Caco-2 (cell line): ENCODE data around the gene ZNF428. TPM values are rescaled to one million over a fixed set of nuclear protein-coding genes. Genes with fewer than 3 reads are reported as not detected.

Experiments
- BruUV-seq: library from RNA; stranded (reverse); fragments of 400-500 nt; replicated peaks from 2 replicates; lab custom pipeline; 2021; lab: Mats Ljungman, UMichigan
- CTCF ChIA-PET: fragments of 300-600 bp; sonication (Branson Sonifier 250); formaldehyde crosslinking; loops from one replicate; lab custom pipeline; 2022; ENCODE audit warnings: antibody characterized with exemption; lab: Charles Lee
- POLR2A ChIA-PET: fragments of 300-600 bp; sonication (Branson Sonifier 250); formaldehyde crosslinking; loops from one replicate; lab custom pipeline; 2022; ENCODE audit warnings: antibody characterized with exemption; lab: Charles Lee
- DNase-seq, 2 experiments: peaks; one replicate each; pipeline versions ENCODE4 v3.0.0 to v3.0.0-alpha.2; 2020 to 2022
- H3K27me3 ChIP-seq: replicated peaks from 2 replicates; pipeline ENCODE4 v1.6.0; 2011; ENCODE audit warnings: low read length; ENCODE audit not compliant: control insufficient read depth, insufficient read depth
- H3K36me3 ChIP-seq: 2 replicates; pipeline ENCODE4 v1.5.1; 2011; ENCODE audit warnings: low read length; ENCODE audit not compliant: control insufficient read depth, insufficient read depth
- H3K4me1 ChIP-seq: fragments of 250-450 bp; sonication (Bioruptor Pico); 2 replicates; pipeline ENCODE4 v1.5.1; 2020; ENCODE audit warnings: mild to moderate bottlenecking
- H3K4me3 ChIP-seq: 2 replicates; pipeline ENCODE4 v1.5.1; 2011; ENCODE audit warnings: low read depth, mild to moderate bottlenecking, control low read depth, low read length
- H3K9me3 ChIP-seq: fragments of 250-450 bp; sonication (Bioruptor Pico); 2 replicates; pipeline ENCODE4 v1.5.1; 2020; ENCODE audit warnings: mild to moderate bottlenecking, moderate library complexity
- H3K27ac Mint-ChIP-seq: one replicate; pipeline ENCODE4 v1.8.0; 2022; ENCODE audit warnings: mixed read lengths; ENCODE audit not compliant: unreplicated experiment
- H3K27me3 Mint-ChIP-seq: one replicate; pipeline ENCODE4 v1.8.0; 2022; ENCODE audit warnings: mixed read lengths; ENCODE audit not compliant: insufficient read depth, unreplicated experiment
- H3K36me3 Mint-ChIP-seq: one replicate; pipeline ENCODE4 v1.8.0; 2022; ENCODE audit warnings: mild to moderate bottlenecking, mixed read lengths; ENCODE audit not compliant: insufficient read depth, unreplicated experiment
- H3K4me1 Mint-ChIP-seq: one replicate; pipeline ENCODE4 v1.8.0; 2022; ENCODE audit warnings: low read depth, mixed read lengths; ENCODE audit not compliant: unreplicated experiment
- H3K4me3 Mint-ChIP-seq: one replicate; pipeline ENCODE4 v1.8.0; 2022; ENCODE audit warnings: mild to moderate bottlenecking, moderate library complexity, mixed read lengths; ENCODE audit not compliant: unreplicated experiment
- H3K9me3 Mint-ChIP-seq: one replicate; pipeline ENCODE4 v1.8.0; 2022; ENCODE audit warnings: mixed read lengths; ENCODE audit not compliant: unreplicated experiment
- intact Hi-C: fragments of 100-400 bp; cut with micrococcal nuclease; formaldehyde crosslinking; loops from one replicate; pipeline ENCODE4 v1.10.0; 2022; ENCODE audit not compliant: unreplicated experiment
- total RNA-seq: library from RNA; stranded (reverse); gene quantifications from 2 replicates; pipeline ENCODE4 v1.2.3, GENCODE V29; 2022
- TF ChIP-seq, protein P1 (sequence below), 2 experiments: fragments of 200-600 bp in 1 of 2; IDR thresholded peaks; 1 replicate in 1 of 2; 2 replicates in 1 of 2; pipeline versions ENCODE4 v1.5.1 to v1.8.0; 2011 to 2022; ENCODE audit warnings: antibody characterized with exemption in 1 of 2, control low read depth in 1 of 2, inconsistent platforms in 1 of 2, low read depth in 1 of 2, low read length in 1 of 2, mild to moderate bottlenecking in 1 of 2, moderate library complexity in 1 of 2; ENCODE audit not compliant: insufficient read depth in 1 of 2, severe bottlenecking in 1 of 2, unreplicated experiment in 1 of 2

Gene ZNF428
- total RNA-seq, 1 experiment from 2014 or later = 38.9 TPM

DNA sequence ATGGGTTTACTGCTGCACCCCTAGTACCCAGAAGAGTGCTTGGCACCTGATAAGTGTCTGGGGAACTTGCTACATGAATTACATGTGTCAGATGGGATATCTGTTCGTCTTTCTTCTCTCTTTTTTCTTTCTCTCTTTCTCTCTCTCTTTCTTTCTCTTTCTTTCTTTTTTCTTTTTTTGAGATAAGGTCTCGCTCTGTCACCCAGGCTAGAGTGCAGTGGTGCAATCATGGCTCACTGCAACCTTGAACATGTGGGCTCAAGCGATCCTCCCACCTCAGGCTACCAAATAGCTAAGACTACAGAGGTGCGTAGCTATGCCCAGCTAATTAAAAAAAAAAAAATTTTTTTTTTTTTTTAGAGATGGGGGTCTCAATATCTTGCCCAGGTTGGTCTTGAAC lies 14.1 kb upstream of the ZNF428 start:
- no peak overlapping the region for H3K27ac Mint-ChIP-seq
- TF ChIP-seq, protein P1, sequence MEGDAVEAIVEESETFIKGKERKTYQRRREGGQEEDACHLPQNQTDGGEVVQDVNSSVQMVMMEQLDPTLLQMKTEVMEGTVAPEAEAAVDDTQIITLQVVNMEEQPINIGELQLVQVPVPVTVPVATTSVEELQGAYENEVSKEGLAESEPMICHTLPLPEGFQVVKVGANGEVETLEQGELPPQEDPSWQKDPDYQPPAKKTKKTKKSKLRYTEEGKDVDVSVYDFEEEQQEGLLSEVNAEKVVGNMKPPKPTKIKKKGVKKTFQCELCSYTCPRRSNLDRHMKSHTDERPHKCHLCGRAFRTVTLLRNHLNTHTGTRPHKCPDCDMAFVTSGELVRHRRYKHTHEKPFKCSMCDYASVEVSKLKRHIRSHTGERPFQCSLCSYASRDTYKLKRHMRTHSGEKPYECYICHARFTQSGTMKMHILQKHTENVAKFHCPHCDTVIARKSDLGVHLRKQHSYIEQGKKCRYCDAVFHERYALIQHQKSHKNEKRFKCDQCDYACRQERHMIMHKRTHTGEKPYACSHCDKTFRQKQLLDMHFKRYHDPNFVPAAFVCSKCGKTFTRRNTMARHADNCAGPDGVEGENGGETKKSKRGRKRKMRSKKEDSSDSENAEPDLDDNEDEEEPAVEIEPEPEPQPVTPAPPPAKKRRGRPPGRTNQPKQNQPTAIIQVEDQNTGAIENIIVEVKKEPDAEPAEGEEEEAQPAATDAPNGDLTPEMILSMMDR (IDR thresholded peaks at IDR 0.05; ENCODE audit: insufficient read depth in 1 of 2, low read depth in 1 of 2, low read length in 1 of 2, severe bottlenecking in 1 of 2, unreplicated experiment in 1 of 2) = no peak
- H3K9me3 Mint-ChIP-seq = no peaks in the 10 kb centered on the region
- BruUV-seq = no TSS peak
- H3K36me3 Mint-ChIP-seq = no peaks in the 10 kb centered on the region
- POLR2A ChIA-PET = interaction anchor here (0.6 kb wide), 1 partner anchor 59 kb away, joined by 3 read pairs; no protein-coding TSS in a partner anchor
- DNase-seq = no peak
- no peak overlapping the region for H3K4me3 Mint-ChIP-seq
- Histone ChIP-seq H3K27me3 (no peaks in the 10 kb centered on the region; the same call in 1 of the 2 replicates), H3K4me1 (peaks cover 14% of the 10 kb centered on the region; the same call in 1 of the 2 replicates), H3K4me3 (no peak overlapping the region), H3K36me3 (no peaks in the 10 kb centered on the region), H3K9me3 (no peaks in the 10 kb centered on the region)
- peaks cover 10% of the 10 kb centered on the region for H3K4me1 Mint-ChIP-seq
- intact Hi-C loops = no loop called here
- CTCF ChIA-PET = no interaction called here
- H3K27me3 Mint-ChIP-seq = no peaks in the 10 kb centered on the region

DNA sequence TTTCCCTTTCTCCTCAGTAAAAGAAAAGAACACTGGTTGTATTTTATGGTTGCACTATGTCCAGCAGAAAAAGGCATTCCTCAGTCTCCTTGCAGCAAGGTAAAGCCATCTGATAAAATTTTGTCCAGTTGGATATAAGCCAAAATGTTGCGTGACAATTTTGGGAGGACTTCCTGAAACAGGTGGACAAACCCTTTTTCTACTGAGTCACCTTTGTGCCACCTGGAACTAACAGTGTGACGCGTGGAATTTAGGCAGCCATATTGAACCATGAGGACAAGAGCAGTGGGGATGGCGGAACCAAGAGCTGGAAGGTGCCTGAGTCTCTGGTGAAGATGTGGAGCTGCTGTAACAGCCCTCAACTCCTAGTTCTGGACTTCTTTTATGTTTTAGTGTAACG lies 12.1 kb upstream of the ZNF428 start:
- H3K27me3 Mint-ChIP-seq = no peaks in the 10 kb centered on the region
- H3K36me3 Mint-ChIP-seq = no peaks in the 10 kb centered on the region
- H3K4me1 Mint-ChIP-seq = peaks cover 10% of the 10 kb centered on the region
- no peak overlapping the region for H3K27ac Mint-ChIP-seq
- DNase-seq = no peak
- ChIA-PET POLR2A (no interaction called here), CTCF (no interaction called here)
- H3K27me3 ChIP-seq = no peaks in the 10 kb centered on the region; the same call in 1 of the 2 replicates
- H3K36me3 ChIP-seq = no peaks in the 10 kb centered on the region
- TF ChIP-seq, protein P1 (IDR thresholded peaks at IDR 0.05; ENCODE audit: insufficient read depth in 1 of 2, low read depth in 1 of 2, low read length in 1 of 2, severe bottlenecking in 1 of 2, unreplicated experiment in 1 of 2) = no peak
- peaks cover 14% of the 10 kb centered on the region; the same call in 1 of the 2 replicates for H3K4me1 ChIP-seq
- no TSS peak for BruUV-seq
- H3K9me3 Mint-ChIP-seq = no peaks in the 10 kb centered on the region
- intact Hi-C loops = no loop called here
- no peak overlapping the region for H3K4me3 ChIP-seq
- H3K4me3 Mint-ChIP-seq = no peak overlapping the region
- no peaks in the 10 kb centered on the region for H3K9me3 ChIP-seq

DNA sequence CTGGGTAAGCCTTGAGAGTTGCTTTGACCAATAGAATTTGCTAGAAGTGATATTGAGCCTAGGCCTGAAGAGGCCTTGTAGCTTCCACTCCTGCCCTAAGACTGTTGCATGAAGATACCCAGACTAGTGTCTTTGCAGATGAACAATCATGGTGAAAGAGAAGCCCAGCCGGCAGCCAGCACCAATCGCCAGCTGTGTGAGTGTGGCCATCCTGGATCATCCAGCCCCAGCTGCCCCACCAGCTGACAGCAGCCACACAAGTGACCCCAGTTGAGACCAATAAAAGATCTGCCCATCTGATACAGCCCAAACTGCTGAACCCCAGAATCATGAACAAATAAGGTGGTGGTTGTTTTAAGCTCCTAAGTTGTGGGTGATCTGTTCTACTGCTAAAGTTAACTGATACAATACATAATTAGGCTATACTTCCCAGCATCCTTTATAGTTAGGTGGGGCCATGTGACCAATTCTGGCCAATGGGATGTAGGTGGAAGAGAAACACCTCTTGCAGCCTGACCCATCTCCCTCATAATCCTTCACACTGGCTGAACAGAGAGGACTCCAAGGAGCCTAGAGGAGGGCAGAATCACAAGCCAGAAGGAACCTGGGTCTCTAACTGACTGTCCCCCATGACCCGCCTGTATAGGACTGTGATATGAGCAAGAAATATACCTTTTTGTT lies 9.4 kb upstream of the ZNF428 start:
- CTCF ChIA-PET = interaction anchor here (0.6 kb wide), 1 partner anchor 85 kb away, joined by 4 read pairs; no protein-coding TSS in a partner anchor
- TF ChIP-seq, protein P1 (IDR thresholded peaks at IDR 0.05; ENCODE audit: insufficient read depth in 1 of 2, low read depth in 1 of 2, low read length in 1 of 2, severe bottlenecking in 1 of 2, unreplicated experiment in 1 of 2) = no peak
- Histone ChIP-seq H3K36me3 (no peaks in the 10 kb centered on the region), H3K9me3 (no peaks in the 10 kb centered on the region), H3K27me3 (no peaks in the 10 kb centered on the region), H3K4me3 (no peak overlapping the region), H3K4me1 (no peaks in the 10 kb centered on the region)
- no peak for DNase-seq
- Mint-ChIP-seq H3K36me3 (peaks cover 6% of the 10 kb centered on the region), H3K27me3 (no peaks in the 10 kb centered on the region), H3K4me1 (no peaks in the 10 kb centered on the region), H3K4me3 (no peak overlapping the region), H3K9me3 (no peaks in the 10 kb centered on the region), H3K27ac (no peak overlapping the region)
- intact Hi-C loops = no loop called here
- BruUV-seq = no TSS peak
- POLR2A ChIA-PET = no interaction called here
